ENCODE results near the gene SLA2.

Gene SLA2

DNA sequence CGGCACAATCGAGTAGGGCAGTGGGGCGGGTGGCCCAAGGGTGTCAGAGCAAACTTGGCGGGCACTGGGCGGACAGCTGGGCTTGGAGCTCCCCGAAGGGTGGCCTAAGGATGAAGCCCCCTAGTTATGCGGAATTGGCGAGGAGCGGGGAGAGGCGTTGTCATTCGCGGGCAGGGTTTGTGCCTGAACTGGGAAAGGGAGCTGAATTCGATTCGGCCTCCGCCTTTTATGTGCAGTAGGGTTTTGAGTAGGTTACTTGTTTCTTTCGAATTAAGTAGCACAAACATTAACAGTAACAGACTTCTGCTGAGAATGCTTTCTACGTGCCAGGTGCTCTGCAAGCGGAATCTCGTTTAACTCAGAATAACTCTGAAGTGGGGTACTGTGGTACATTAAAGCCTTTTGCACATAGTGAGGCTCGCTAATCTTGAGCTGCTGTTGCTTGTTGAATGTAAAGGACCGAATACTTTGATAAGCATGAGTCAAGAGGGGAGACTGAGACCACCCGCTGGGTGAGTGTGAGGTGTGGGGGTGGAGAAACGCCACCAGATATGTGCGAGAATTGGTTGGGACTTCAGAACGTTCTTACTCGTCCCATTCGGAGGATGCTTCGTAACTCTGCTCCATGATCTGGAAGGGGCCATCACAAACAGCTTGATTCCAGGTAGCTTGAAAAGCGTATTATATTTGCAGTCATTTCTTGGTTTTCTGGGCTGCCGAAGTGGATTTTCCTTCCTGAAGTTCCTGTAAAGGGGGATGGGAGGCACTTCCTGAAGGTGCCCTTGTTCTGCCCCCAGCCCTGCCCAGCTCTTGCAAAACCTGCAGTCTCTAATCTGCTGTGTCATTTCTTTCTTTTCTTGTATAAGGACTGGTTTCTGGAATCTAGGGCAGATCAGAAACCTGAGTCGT lies 39.6 kb downstream of the SLA2 start:
- no peak for DNase-seq

DNA sequence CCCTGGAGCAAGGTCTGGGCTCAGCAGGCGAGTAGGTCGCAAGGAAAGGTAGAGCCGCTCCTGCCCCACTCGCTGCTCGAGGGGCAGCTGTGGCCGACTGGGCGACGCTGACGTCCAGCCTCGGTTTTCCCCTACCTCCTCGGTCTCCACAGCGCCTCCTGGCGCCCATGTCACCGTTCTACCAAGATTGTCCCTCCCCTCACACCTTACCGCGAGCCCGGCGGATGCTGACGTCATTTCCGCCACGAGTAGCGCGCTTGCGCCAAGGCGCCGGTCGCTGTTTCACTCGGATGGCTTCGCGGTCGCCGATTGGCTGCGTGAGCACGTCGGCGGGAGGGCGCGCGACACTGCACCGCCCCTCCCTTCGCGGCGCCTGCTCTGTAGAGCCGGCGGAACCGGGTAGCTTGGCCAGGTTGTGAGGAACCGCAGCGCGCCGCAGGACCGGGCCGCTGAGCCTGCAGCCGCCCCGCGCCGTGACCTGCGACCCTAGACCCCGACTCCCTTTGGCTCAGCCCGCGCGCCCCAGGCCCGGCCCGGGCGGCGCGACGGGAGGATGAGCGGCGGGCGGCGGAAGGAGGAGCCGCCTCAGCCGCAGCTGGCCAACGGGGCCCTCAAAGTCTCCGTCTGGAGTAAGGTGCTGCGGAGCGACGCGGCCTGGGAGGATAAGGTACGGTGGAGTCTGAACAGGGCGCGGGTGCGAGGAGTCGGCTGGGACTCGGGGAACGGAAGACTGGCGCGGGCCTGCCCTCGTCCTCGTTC lies 40.4 kb downstream of the SLA2 start, which contains the start of gene RAB5IF:
Gene RAB5IF (plus strand): TSS at position 381 of the 759 bp plus-strand sequence. CDS start 173 bp downstream, at position 554.
- peak; percentile 98 for DNase-seq

DNA sequence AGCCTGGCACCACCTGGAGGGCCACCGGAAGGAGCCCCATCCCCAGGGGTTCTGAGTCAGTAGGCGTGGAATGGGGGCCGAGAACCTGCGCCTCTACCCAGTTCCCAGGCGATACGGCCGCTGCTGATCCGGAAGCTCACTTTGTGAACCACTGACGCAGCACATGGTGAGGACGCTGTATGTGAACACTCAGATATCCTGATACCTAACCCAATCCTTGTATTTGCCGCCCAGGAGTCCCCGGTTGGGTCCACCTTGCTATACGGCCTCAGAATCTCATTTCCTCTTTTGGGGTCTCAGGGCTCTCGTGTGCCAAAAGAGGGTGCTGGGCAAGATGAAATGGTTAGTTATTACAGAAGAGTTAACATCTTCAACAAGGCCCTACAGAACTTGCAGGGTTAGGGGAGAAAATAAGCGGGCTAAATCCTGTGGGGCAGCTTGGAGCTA lies 41.0 kb downstream of the SLA2 start:
- peak; percentile 57 for DNase-seq

DNA sequence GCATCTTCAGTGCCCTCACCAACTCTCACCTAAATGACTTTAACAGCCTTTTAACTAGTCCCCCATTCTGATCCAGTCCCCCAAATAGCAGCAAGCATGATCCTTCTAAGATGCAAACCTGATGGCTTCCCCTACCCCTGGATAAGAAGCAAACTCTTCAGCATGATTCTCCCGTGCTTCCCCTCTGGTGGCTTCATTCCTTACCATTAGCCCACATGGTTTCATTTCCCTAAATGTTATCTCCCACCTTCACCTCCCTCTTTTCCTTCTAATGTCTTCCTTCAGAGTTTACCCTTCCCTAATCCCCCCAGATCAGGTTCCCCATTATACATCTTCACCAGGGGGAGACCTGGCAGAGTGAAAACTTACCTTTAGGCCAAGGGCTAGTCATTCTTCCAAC lies 44.5 kb downstream of the SLA2 start:
- no peak for DNase-seq

DNA sequence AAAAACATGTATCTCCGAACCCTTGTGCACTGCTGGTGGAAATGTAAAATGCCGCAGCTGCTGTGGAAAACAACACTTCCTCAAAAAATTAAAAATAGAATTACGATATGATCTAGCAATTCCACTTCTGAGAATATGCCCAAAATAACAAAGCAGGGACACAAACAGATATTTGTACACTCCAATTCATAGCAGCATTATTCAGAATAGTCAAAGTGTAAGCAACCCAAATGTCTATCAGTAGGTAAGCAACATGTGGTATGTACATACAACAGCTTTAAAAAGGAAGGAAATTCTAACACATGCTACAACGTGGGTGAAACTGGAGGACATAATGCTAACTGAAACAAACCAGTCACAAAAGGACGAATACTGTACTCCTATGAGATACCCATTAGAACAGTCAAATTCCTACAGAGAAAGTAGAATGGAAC lies 46.1 kb downstream of the SLA2 start:
- no peak for DNase-seq

DNA sequence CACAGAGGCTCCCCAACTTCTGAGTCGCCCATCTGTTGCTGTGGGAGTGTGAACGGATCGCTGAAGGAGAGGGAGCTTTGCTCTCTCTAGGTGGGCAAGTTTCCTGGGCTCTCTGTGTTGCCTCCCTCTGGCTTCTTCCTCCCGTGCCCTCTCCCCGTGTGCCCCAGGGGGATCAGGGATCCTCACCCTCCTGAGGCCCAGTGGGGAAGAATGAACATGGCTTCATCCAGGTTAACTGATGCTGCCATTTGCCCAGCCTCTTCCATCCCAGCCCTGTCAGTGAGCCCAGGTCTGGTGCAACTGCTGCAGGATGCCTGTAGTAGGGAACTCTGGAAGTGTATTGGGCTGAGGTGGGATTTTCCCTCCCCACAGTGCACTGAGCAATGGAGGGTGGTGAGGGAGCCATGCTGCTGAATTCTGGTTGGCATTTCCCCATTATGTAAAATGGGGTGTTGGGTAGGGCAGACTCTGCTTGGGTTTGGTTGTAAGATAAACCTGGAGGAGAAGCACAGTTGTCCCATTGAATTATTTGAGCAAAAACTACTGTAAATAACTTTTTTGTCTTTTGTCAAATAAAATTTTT lies 52.6 kb downstream of the SLA2 start:
- DNase-seq: no peak

DNA sequence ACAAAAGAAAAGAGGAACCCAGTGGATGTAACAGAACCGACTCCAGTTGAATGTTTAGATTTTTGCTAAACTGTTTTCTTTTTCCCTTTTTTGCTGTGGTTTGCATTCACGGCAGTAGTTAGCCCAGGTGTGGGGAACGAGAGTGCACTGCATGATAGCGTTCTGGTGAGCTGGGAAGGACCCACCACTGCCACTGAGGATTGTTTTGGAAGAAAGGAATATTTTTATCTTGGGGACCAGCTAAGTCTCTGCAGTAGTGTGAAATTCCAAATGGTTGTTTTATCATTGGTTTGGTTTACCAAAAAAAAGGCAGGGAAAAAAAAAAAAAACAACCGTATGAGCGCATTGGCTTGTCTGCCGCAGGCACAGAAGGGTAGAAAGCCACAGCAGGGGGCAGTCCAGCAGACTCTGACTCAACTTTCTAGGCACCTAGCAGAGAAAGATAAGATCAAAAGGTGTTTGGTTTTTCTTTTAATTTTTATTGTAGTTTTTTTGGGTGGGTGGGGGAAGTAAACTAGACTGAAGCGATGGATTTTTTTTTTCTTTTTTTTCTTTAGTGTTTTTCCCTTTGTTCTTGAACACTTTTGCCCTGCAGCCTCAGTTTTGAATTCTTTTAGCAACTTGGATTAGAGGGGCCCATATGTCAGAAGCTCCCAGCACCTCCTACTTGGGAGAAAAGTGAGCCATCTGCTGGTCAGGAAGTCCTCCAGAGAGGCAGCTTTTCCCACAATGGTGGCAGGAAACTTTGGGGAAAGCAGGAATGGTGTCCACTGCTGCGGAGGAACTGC lies 53.9 kb downstream of the SLA2 start:
- DNase-seq: no peak

DNA sequence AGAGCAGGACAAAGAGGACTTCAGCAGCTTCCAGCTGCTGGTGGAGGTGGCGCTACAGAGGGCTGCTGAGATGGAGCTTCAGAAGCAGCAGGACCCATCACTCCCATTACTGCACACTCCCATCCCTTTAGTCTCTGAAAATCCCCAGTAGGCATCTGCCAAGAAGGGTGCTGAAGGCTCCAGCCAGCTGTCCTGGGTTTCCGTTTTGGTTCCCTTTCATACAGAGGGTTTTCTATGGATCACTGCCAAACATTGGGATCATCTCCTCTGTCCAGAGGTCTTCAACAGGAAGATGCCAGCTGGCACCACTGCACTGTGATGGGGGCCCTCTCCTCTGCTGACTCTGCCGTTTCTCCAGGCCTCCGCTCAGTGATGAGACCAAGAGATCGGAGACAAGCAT lies 54.7 kb downstream of the SLA2 start:
- DNase-seq: peak; percentile 44

DNA sequence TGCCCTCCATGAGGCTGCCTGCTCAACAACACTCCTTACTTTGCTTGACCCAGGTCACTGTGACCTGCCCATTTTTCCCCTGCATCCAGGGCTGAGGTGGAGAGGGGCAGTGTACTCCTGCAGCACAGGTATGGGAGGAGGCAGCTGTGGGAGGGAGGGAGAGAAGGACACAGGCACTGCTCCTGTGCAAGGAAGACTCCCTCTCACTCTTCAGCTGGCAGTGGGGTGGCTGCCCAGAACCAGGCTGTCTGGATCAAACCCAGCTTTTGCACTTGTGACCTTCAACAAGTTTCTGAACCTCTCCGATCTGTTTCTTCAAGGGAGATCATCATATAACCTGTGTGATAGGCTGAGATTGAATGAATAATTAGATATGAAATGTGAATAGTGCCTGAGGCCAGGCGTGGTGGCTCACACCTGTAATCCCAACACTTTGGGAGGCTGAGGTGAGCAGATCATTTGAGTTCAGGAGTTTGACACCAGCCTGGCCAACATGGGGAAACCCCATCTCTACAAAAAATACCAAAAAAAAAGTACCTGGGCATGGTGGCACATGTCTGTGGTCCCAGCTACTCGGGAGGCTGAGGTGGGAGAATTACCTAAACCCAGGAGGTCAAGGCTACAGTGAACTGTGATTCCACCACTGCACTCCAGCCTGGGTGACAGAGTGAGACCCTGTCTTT lies 58.5 kb downstream of the SLA2 start:
- DNase-seq: no peak

DNA sequence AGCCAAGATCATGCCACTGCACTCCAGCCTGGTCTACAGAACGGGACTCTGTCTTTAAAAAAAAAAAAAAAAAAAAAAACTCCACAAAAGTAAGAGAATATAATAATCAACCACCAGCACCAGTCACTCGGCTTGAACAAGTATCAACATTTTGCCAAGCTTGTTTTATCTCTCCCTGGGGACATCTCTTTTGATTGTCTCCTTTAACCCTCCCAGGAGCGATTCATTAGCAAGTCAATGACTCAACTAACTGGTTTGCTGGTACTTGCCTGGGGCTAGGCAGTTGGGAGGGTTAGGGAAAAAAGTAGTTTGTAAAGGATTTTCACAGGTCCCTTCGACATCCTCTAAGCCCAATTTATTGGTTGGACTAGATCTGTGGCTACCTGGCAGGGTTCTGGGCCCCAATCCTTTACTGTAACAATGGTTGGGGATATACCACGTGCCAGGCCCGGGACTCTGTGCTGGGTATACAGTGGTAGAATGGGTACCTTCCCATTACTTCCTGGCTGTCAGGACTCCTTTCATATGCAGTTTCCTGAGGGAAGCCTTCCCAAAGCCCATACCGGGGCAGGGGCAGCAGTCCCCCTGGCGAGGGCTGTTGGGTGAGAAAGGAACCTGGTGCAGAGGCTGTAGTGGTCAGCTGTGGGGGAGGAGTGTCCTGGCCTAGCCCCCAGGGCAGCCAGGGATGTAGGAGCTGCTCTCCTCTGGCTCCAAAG lies 60.4 kb downstream of the SLA2 start:
- no peak for DNase-seq

DNA sequence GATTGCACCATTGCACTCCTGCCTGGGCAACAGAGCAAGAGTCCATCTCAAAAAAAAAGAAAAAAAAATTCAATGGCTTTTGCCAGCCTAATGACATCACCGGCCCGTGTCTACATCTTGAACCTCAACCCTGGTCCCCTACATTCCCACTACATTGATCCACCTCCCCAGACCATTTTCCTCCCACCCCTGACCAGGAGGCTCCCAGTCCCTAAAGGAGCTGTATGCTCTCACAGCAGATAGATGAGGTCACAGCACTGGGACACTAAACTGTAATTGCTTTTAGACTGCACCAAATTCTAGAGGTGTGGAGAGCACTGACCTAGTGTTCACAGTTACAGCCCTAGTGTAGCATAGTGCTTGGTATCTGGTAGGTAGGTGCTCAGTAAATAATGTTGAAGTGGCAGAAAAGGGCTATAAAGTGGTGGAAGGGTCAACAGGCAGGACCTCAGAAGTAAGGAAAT lies 61.9 kb downstream of the SLA2 start:
- no peak for DNase-seq

DNA sequence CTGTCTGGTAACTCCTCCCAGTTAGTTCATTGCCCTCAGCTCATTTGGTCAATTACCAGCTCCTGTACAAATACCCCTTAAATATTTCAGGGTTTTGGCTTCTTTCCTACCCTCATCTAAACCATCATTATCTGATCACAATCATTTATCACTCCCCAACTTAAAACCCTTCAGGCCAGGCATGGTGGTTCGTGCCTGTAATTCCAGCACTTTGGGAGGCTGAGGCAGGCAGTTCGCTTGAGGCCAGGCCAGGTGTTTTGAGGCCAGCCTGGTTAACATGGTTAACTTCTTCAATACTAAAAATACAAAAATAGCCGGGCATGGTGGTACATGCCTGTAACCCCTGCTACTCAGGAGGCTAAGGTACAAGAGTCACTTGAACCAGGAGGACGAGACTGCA lies 63.2 kb downstream of the SLA2 start:
- DNase-seq: no peak

DNA sequence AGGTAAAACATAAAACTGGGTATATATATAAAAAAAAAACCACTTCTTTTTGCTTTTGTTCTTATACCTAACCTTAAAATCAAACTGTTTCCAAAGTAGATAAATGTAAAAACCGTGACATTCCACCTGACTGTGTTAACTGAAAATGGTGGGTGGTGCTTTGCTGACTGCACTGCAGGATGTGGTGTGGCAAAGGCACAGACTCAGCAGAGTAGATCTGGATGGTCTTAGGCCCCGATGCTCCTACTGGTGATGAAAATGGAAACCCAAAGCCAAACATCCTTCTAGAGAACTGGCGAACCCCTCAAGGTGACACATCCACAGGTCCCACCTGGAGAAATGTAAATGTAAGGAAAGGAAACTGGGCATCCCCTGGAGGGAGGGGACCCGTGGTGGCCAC lies 63.7 kb downstream of the SLA2 start:
- DNase-seq: no peak

DNA sequence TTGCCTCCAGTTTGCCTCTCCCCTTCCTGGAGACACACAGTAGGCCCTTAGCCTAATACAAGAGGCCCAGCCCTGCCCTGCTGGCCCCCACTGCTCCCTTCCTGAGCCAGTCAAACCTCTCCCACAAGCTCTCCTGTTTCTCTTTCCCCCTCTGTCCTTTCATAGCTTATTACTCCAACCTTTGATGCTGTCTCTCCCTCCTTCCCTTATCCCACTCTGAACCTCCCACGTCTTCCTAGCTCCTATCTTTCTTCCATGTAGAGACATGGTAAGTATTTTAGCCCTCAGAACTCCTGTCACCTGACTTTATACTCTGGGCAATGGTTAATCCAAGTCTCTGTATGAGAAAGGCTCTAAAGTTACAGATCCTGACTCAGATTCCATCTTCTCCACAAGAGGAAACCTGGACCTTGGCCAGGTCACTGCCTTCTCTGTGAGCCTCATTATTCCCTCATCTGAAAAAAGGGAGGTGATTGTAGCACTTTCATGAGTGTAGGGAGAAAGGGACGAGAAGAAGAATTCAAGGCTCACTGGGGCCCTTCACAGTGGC lies 65.9 kb downstream of the SLA2 start:
- DNase-seq: no peak

DNA sequence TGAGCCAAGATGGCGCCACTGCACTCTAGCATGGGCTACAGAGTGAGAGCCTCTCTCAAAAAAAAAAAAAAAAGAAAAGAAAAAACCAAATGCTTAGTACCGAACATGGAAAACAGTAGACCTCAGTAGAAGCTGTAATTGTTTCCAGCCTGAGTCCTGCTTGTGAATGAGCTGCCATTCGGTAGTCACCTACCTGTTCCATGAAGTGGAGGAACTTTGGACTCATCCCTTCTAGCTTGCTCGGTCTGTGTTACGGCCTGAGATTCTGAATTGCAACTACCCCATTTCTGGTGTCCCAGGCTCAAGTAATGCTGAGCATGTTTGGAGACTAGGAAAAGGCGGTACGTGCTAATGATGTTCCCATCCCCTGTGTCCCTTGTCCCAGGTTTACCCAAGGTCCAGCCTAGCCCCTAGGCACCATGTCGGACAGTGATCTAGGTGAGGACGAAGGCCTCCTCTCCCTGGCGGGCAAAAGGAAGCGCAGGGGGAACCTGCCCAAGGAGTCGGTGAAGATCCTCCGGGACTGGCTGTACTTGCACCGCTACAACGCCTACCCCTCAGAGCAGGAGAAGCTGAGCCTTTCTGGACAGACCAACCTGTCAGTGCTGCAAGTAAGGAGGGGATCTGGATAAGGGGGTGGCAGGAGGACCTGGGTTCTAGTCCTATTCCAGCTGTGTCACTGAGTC lies 67.5 kb downstream of the SLA2 start:
- DNase-seq: no peak

DNA sequence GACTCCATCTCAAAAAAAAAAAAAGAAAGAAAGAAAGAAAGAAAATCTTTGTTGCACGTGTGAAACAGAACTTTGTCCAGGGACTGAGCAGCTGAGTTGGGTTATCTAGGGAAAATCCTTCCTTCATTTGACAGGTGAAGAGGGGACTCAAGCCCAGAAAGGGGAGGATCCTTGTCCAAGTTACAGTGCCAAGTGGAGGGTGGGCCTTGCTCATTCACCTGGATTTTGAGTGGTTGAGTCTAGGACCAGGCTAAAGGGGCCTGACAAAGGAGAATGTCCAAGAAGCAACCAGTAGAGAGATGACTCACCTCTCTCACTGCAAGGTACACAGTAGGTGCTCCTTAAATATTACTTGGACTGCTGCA lies 69.9 kb downstream of the SLA2 start:
- no peak for DNase-seq

DNA sequence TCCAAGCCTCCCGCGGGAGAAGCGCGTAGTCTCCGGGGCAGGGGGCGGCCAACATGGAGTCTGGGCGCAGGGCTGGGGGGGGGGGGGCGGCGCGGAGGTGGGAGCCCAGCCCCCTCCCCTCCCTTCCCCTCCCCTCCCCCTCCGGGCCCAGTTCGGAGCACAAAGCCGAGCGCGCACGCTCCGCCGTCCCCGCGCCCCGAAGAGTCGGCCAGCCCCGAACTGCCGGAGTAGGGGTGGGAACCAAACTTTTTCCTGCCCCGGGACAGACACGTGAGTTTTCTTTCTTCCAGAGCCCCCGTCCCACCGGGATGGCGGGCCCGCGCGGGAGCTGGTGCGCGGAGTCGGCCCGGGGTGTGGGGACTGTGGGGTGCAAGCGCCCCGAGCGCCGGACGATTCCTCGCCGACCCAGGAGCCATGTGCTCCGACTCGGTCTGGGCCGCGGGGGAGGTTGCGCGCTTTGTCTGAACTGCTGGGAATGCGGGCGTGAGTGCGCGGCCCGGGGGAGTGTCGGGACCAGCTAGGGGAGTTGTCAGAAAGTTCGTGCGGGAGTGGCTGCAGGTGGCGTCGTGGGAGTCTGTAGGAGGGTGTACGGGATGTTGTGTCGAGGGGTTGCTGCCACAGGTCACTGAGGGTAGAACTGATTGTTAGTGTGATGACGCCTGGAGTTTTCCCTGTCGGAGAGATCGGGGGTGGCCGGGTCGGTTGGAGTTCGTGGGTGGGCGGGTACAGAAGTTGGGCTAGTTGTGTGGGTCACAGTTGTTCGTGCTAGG lies 71.4 kb downstream of the SLA2 start:
- no peak for DNase-seq

DNA sequence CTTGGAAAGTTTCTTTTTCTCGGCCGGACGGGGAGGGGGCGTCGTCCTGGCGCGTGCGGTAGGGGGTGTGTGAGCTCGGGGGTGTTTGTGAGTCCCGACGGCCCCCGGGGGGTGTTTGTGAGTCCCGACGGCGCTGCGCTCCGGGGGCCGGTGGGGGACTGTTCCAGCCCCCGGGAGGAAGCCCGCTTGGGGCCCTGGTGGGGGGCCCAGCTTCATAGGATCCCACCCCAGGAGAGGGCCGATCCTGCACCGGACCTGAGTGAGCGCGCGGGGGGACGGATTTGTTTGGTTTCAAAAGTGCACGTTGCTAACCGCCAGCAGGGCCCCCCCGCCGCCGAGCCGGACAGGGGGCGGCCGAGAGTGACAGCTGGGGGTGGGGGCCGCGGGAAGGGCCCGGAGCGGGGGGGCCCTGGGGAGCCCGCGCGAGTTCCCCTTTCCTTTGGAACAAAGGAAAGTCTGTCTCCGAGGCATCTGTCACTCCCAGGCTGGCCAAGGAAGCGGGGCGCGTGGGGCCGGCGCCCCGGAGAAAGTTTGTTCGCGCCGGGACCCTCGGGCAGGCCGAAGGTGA lies 72.1 kb downstream of the SLA2 start:
- no peak for DNase-seq

DNA sequence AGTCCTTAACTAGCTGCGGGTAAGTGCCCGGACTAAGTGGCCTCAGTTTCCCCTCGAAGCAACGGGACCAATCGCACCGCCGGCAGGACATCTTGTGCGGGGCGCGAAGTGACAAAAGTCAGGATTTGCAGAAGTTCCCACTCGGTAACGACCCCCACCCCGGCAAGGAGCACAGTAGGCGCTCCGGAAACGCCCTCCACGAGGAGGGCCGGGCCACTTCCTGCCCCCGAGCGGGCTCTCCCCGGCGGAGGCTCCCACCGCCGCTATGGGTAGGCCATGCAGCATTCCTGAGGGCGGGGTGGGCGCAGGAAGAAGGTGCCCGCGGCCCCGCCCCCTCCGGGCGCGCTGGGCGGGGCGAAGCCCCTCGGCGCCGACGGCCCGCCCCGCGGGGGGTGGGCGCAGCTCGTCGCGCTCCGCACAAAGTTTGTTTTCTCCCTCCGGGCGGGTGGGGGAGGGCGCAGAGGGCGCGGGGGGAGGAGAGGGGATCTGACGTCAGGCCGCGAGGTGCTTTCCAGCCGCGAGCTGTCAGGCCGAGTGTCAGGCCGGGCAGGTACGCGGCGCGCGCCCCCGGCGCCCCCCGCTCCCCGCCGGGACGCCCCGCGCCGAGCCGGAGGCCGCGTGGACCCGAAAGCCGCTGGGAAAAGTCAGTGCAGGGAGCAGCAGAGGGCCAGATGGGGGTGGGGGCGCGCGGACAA lies 72.7 kb downstream of the SLA2 start, which contains the start of gene TGIF2:
Gene TGIF2 (plus strand): TSS at position 495 of the 695 bp plus-strand sequence. CDS start 5,178 bp downstream, outside the sequence.
- DNase-seq: peak; percentile 26

All from NCI-H2029 (cell line).